ENCODE data around the gene MSANTD7. TPM values are rescaled to one million over a fixed set of nuclear protein-coding genes. Genes with fewer than 3 reads are reported as not detected.

The MSANTD7 gene, protein sequence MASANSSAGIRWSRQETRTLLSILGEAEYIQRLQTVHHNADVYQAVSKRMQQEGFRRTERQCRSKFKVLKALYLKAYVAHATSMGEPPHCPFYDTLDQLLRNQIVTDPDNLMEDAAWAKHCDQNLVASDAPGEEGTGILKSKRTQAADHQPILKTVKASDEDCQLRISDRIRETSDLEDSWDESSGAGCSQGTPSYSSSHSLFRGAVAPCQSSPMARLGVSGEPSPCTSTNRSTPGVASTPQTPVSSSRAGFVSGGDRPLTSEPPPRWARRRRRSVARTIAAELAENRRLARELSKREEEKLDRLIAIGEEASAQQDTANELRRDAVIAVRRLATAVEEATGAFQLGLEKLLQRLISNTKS
- total RNA-seq: 10 to 100 TPM; 16.2 to 17.0 TPM
- polyA plus RNA-seq: 1 to 10 TPM; 6.5 to 8.3 TPM

DNA sequence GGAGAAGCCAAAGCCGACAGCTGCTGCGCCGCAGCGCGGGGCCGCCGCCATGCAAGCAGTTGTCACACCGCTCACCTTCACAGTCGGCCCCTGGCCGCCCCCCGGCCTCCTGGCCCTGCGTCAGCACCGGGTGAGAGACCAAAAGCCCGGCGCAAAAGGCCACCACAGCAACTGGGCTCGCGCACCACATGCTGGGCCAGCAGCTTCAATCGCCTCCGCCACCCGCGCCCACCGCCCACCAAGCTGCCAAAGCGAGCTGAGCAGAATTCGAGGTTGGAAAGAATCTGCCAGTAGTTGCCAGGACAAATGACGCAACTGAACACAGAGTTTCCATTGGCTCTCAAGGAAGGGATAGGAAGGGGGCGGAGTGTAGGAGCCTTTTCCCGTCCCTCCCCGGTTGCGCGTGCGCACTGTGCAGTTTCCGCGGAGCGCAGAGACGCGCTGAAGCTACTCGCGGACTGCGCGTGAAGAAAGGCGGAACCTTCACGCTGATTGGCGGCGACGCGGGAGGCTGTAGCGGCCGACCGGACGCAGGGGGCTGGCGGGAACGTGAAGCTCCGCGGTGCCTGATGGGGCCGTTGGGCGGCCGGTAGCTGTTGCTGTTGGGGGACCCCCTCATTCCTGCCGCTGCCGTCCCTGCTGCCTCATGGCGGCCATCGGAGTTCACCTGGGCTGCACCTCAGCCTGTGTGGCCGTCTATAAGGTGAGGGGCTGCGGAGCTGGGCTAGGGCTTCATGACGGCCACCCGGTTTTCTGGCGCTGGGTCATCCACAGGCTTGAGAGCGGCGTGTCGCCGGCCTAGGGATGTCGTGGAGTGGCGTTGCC, at the start of gene MSANTD7, which contains the start of the genes CDNF and HSPA14:
MSANTD7 (plus strand) TSS at position 550 of the 825 bp plus-strand sequence. CDS start 3,979 bp downstream, outside the sequence.
CDNF (minus strand) TSS at position 281 of the 825 bp plus-strand sequence; CDS start at position 190, 91 bp downstream.
HSPA14 (plus strand) TSS at position 550 of the 825 bp plus-strand sequence; CDS start at position 647, 97 bp downstream.
- CTCF ChIA-PET (ENCODE audit: partially characterized antibody): interaction anchor here (0.6 to 4.4 kb wide), 24 partner anchors 11 to 641 kb away, joined by 3 to 20 read pairs (median 4); partner anchors contain the start of genes MEIG1 and SUV39H2
- peaks cover 14 to 33% (median 26%) of the 10 kb centered on the region in 4 donors for H3K4me1 Mint-ChIP-seq
- Histone ChIP-seq H3K27me3 (ENCODE audit: insufficient read depth, low read length) (no peaks in the 10 kb centered on the region), H3K27ac (ENCODE audit: low read depth, low read length) (peak within 1 kb of the TSS; percentile 91), H3K4me3 (ENCODE audit: low read length in 2 of 2) (peak within 1 kb of the TSS; percentile 68 to 79), H3K9me3 (ENCODE audit: control insufficient read depth in 1 of 2, low read length in 2 of 2) (no peaks in the 10 kb centered on the region), H3K4me1 (ENCODE audit: insufficient read depth, low read length) (peaks cover 26% of the 10 kb centered on the region), H3K36me3 (ENCODE audit: insufficient read depth, low read length) (peaks cover 17% of the 10 kb centered on the region)
- DNase-seq: peak; percentile 98 to 99 (median 99)
- H3K36me3 Mint-ChIP-seq: peaks cover 16 to 44% of the 10 kb centered on the region in 2 donors
- intact Hi-C loops (cut with micrococcal nuclease): loop anchor here (1.0 to 5.0 kb wide), 12 partner anchors 40 to 1051 kb away; partner anchors contain the start of genes DCLRE1C, MEIG1, NMT2 and RPP38
- H3K27me3 Mint-ChIP-seq: no peaks in the 10 kb centered on the region
- H3K27ac Mint-ChIP-seq: peak within 1 kb of the TSS; percentile 86 to 99 (median 98)
- POLR2A ChIA-PET (ENCODE audit: partially characterized antibody): interaction anchor here (0.7 to 3.1 kb wide), 40 partner anchors 10 to 653 kb away, joined by 3 to 56 read pairs (median 5); partner anchors contain the start of genes DCLRE1C, MEIG1, NMT2 and SUV39H2
- peak within 1 kb of the TSS; percentile 89 to 97 (median 94) for H3K4me3 Mint-ChIP-seq
- no peaks in the 10 kb centered on the region for H3K9me3 Mint-ChIP-seq

- H3K9me3 ChIP-seq (ENCODE audit: control insufficient read depth in 1 of 2, low read length in 2 of 2): no peaks in the 10 kb centered on the region
- no peak overlapping the region for H3K4me3 ChIP-seq (ENCODE audit: low read length in 2 of 2)
- no peaks in the 10 kb centered on the region for H3K4me1 ChIP-seq (ENCODE audit: insufficient read depth, low read length)
- H3K27ac ChIP-seq (ENCODE audit: low read depth, low read length): no peak overlapping the region
- Mint-ChIP-seq H3K4me1 (no peaks in the 10 kb centered on the region), H3K4me3 (no peak overlapping the region), H3K9me3 (no peaks in the 10 kb centered on the region), H3K36me3 (no peaks in the 10 kb centered on the region), H3K27me3 (peaks cover 0 to 2% of the 10 kb centered on the region in 2 donors), H3K27ac (no peak overlapping the region)
- ChIA-PET CTCF (ENCODE audit: partially characterized antibody) (no interaction called here), POLR2A (ENCODE audit: partially characterized antibody) (no interaction called here)
- no peaks in the 10 kb centered on the region for H3K36me3 ChIP-seq (ENCODE audit: insufficient read depth, low read length)
- H3K27me3 ChIP-seq (ENCODE audit: insufficient read depth, low read length): no peaks in the 10 kb centered on the region
- DNase-seq: no peak
- intact Hi-C loops (cut with micrococcal nuclease): no loop called here
Observed at GRCh38 chr10:14798636-14799035, 39.5 kb upstream of the MSANTD7 start.

DNA sequence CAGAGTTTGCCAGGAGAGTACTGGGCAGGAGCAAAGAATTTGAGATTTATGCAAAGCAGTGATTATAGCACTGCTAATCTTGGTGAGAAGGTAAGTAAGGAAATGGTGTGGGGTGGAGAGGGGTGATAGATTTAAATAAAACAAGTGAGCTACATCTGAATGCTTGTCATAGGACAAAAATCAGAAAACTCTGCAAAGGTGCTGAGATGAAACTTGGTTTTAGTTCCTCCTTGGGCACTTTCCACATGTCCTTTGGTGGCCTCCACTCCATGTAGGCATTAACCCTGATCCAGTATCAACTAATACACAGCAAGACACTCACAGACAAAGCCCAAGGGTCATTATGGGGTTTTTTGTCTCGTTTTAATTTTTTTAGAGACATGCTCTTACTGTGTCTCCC, 37.7 kb upstream of the MSANTD7 start:
- no peak overlapping the region for H3K4me3 Mint-ChIP-seq
- H3K9me3 ChIP-seq (ENCODE audit: control insufficient read depth in 1 of 2, low read length in 2 of 2): no peaks in the 10 kb centered on the region
- intact Hi-C loops (cut with micrococcal nuclease): no loop called here

DNA sequence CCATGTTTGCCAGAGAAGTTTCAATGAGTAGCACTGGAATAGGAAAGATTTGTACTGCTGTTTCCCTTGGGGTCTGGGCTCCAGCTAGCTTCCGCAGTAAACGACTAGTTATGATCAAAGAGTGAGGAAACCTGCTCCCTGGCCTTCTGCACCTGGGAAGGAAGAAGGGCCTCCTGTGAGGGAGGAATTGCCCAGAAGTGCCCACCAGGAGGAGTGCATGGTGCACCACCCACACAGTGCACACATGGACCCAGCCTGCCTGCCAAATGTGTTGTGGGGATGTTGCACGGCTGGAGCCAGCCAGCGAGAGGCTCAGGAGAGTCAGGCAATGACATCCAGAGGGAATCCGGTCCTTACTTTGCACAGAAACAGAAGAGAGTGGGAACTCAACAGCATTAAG, 36.4 kb upstream of the MSANTD7 start:
- intact Hi-C loops (cut with micrococcal nuclease): no loop called here
- H3K4me3 ChIP-seq (ENCODE audit: low read length in 2 of 2): no peak overlapping the region
- no peak for DNase-seq
- no peaks in the 10 kb centered on the region for H3K27me3 ChIP-seq (ENCODE audit: insufficient read depth, low read length)
- H3K27ac Mint-ChIP-seq: no peak overlapping the region
- H3K9me3 ChIP-seq (ENCODE audit: control insufficient read depth in 1 of 2, low read length in 2 of 2): no peaks in the 10 kb centered on the region
- POLR2A ChIA-PET (ENCODE audit: partially characterized antibody): interaction anchor here (0.7 kb wide), 1 partner anchor 15 kb away, joined by 3 read pairs; no protein-coding TSS in a partner anchor
- no peaks in the 10 kb centered on the region for H3K4me1 Mint-ChIP-seq
- H3K9me3 Mint-ChIP-seq: no peaks in the 10 kb centered on the region
- peaks cover 0 to 2% of the 10 kb centered on the region in 2 donors for H3K27me3 Mint-ChIP-seq
- H3K36me3 ChIP-seq (ENCODE audit: insufficient read depth, low read length): no peaks in the 10 kb centered on the region
- no peak overlapping the region for H3K4me3 Mint-ChIP-seq
- no peaks in the 10 kb centered on the region for H3K4me1 ChIP-seq (ENCODE audit: insufficient read depth, low read length)
- CTCF ChIA-PET (ENCODE audit: partially characterized antibody): no interaction called here
- no peak overlapping the region for H3K27ac ChIP-seq (ENCODE audit: low read depth, low read length)
- no peaks in the 10 kb centered on the region for H3K36me3 Mint-ChIP-seq

More for the DNA sequence above, 37.7 kb upstream of the MSANTD7 start:
- ChIA-PET CTCF (ENCODE audit: partially characterized antibody) (interaction anchor here (0.5 kb wide), 1 partner anchor 303 kb away, joined by 3 read pairs; no protein-coding TSS in a partner anchor), POLR2A (ENCODE audit: partially characterized antibody) (no interaction called here)
- no peaks in the 10 kb centered on the region for H3K36me3 Mint-ChIP-seq
- Histone ChIP-seq H3K4me3 (ENCODE audit: low read length in 2 of 2) (no peak overlapping the region), H3K4me1 (ENCODE audit: insufficient read depth, low read length) (no peaks in the 10 kb centered on the region), H3K27me3 (ENCODE audit: insufficient read depth, low read length) (no peaks in the 10 kb centered on the region), H3K27ac (ENCODE audit: low read depth, low read length) (no peak overlapping the region), H3K36me3 (ENCODE audit: insufficient read depth, low read length) (no peaks in the 10 kb centered on the region)
- H3K9me3 Mint-ChIP-seq: no peaks in the 10 kb centered on the region
- DNase-seq: no peak
- H3K27me3 Mint-ChIP-seq: peaks cover 0 to 2% of the 10 kb centered on the region in 2 donors
- H3K27ac Mint-ChIP-seq: peak overlapping the region in 1 of 7 donors; percentile 29
- no peaks in the 10 kb centered on the region for H3K4me1 Mint-ChIP-seq

GRCh38 chr10:14803827-14804226, 34.3 kb upstream of the MSANTD7 start:
- H3K27me3 Mint-ChIP-seq: peaks cover 0 to 2% of the 10 kb centered on the region in 2 donors
- no peaks in the 10 kb centered on the region for H3K36me3 Mint-ChIP-seq
- CTCF ChIA-PET (ENCODE audit: partially characterized antibody): no interaction called here
- H3K27me3 ChIP-seq (ENCODE audit: insufficient read depth, low read length): no peaks in the 10 kb centered on the region
- H3K9me3 Mint-ChIP-seq: no peaks in the 10 kb centered on the region
- H3K4me3 Mint-ChIP-seq: no peak overlapping the region
- no peak for DNase-seq
- H3K4me1 Mint-ChIP-seq: no peaks in the 10 kb centered on the region
- H3K27ac Mint-ChIP-seq: no peak overlapping the region
- no peak overlapping the region for H3K4me3 ChIP-seq (ENCODE audit: low read length in 2 of 2)
- no peaks in the 10 kb centered on the region for H3K9me3 ChIP-seq (ENCODE audit: control insufficient read depth in 1 of 2, low read length in 2 of 2)
- POLR2A ChIA-PET (ENCODE audit: partially characterized antibody): no interaction called here
- intact Hi-C loops (cut with micrococcal nuclease): no loop called here
- H3K4me1 ChIP-seq (ENCODE audit: insufficient read depth, low read length): no peaks in the 10 kb centered on the region
- no peaks in the 10 kb centered on the region for H3K36me3 ChIP-seq (ENCODE audit: insufficient read depth, low read length)
- H3K27ac ChIP-seq (ENCODE audit: low read depth, low read length): no peak overlapping the region

DNA sequence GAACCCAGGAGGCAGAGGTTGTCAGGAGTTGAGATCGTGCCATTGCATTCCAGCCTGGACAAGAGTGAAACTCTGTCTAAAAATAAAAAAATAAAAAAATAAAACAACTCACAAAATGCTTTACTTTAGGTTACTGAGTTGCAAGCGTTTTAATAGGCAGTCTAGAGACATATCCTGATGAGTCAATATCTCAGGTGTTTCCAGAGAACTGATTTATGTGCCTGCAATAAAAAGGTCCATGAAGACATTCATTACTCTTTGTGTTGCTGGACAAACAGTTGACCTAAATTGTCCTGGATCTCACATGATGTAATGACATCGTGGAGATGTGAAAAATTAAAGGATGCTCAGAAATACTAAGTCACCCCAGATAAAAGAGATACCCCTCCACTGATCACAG, 31.8 kb upstream of the MSANTD7 start:
- POLR2A ChIA-PET (ENCODE audit: partially characterized antibody): no interaction called here
- intact Hi-C loops (cut with micrococcal nuclease): no loop called here

More for the DNA sequence above, 31.8 kb upstream of the MSANTD7 start:
- peaks cover 0 to 3% (median under 1%) of the 10 kb centered on the region in 4 donors for H3K4me1 Mint-ChIP-seq
- Histone ChIP-seq H3K9me3 (ENCODE audit: control insufficient read depth in 1 of 2, low read length in 2 of 2) (no peaks in the 10 kb centered on the region), H3K4me3 (ENCODE audit: low read length in 2 of 2) (no peak overlapping the region), H3K4me1 (ENCODE audit: insufficient read depth, low read length) (no peaks in the 10 kb centered on the region), H3K27ac (ENCODE audit: low read depth, low read length) (no peak overlapping the region), H3K27me3 (ENCODE audit: insufficient read depth, low read length) (no peaks in the 10 kb centered on the region), H3K36me3 (ENCODE audit: insufficient read depth, low read length) (no peaks in the 10 kb centered on the region)
- H3K27ac Mint-ChIP-seq: no peak overlapping the region
- no peaks in the 10 kb centered on the region for H3K9me3 Mint-ChIP-seq
- no peaks in the 10 kb centered on the region for H3K36me3 Mint-ChIP-seq
- no peak for DNase-seq
- CTCF ChIA-PET (ENCODE audit: partially characterized antibody): no interaction called here
- H3K4me3 Mint-ChIP-seq: no peak overlapping the region
- H3K27me3 Mint-ChIP-seq: peaks cover 0 to 2% of the 10 kb centered on the region in 2 donors
